NCI-H2227 (cell line): ENCODE measurements around the gene RPL35.

Source experiments
- DNase-seq: peaks from one replicate; lab custom pipeline; 2025; ENCODE audit not compliant: unreplicated experiment; lab: John Stamatoyannopoulos, UW

Gene RPL35

GRCh38 chr9:124861342-124862229 lies at the start of gene RPL35, which contains the start of gene ARPC5L:
Gene RPL35 (minus strand): TSS chr9:124861957. CDS start chr9:124861912, 45 bp downstream.
Gene ARPC5L (plus strand): TSS chr9:124862130. CDS start chr9:124869291, 7,161 bp downstream.
- DNase-seq = peak; percentile 93

GRCh38 chr9:124908098-124908497 lies 46.3 kb upstream of the RPL35 start:
- no peak for DNase-seq

- DNase-seq = no peak
Measured at GRCh38 chr9:124906966-124907365, 45.2 kb upstream of the RPL35 start.

- DNase-seq = no peak
Measured at GRCh38 chr9:124899845-124900244, 38.1 kb upstream of the RPL35 start.

- no peak for DNase-seq
Measured at GRCh38 chr9:124897570-124898460, 36.1 kb upstream of the RPL35 start.

- DNase-seq = peak; percentile 33
Measured at GRCh38 chr9:124894741-124895170, 33.0 kb upstream of the RPL35 start.

GRCh38 chr9:124894035-124894740 lies 32.4 kb upstream of the RPL35 start:
- no peak for DNase-seq

- DNase-seq = no peak
Measured at GRCh38 chr9:124890179-124890578, 28.4 kb upstream of the RPL35 start.

GRCh38 chr9:124889006-124889405 lies 27.2 kb upstream of the RPL35 start:
- DNase-seq = no peak

GRCh38 chr9:124887832-124888231 lies 26.1 kb upstream of the RPL35 start:
- no peak for DNase-seq

- no peak for DNase-seq
Measured at GRCh38 chr9:124886866-124887492, 25.2 kb upstream of the RPL35 start.

- no peak for DNase-seq
Measured at GRCh38 chr9:124886461-124886860, 24.7 kb upstream of the RPL35 start.

- DNase-seq = no peak
Measured at GRCh38 chr9:124885551-124885950, 23.8 kb upstream of the RPL35 start.

- no peak for DNase-seq
Measured at GRCh38 chr9:124884376-124884775, 22.6 kb upstream of the RPL35 start.

GRCh38 chr9:124882231-124882630 lies 20.5 kb upstream of the RPL35 start:
- DNase-seq = no peak

- DNase-seq = no peak
Measured at GRCh38 chr9:124881138-124881743, 19.5 kb upstream of the RPL35 start.

- no peak for DNase-seq
Measured at GRCh38 chr9:124880501-124880900, 18.7 kb upstream of the RPL35 start.

GRCh38 chr9:124879226-124879625 lies 17.5 kb upstream of the RPL35 start:
- no peak for DNase-seq

- no peak for DNase-seq
Measured at GRCh38 chr9:124878518-124878917, 16.8 kb upstream of the RPL35 start.

GRCh38 chr9:124878021-124878420 lies 16.3 kb upstream of the RPL35 start:
- DNase-seq = no peak
